AG04449 (cell line): Measurements from ENCODE around the gene TRIO.

Experiments used
- CTCF ChIA-PET: fragments of 350-600 bp; formaldehyde crosslinking; extraction: SDS; loops from one replicate; lab custom pipeline; 2021; ENCODE audit warnings: antibody characterized with exemption; lab: Yijun Ruan, JAX
- POLR2A ChIA-PET: fragments of 400-600, 350-600 bp; formaldehyde crosslinking; extraction: SDS; loops from one replicate; lab custom pipeline; 2020; ENCODE audit warnings: antibody characterized with exemption, inconsistent platforms; lab: Yijun Ruan, JAX
- DNase-seq: peaks from one replicate; pipeline ENCODE4 v3.0.0-alpha.2; 2010; ENCODE audit warnings: low read depth, low spot score
- H3K4me3 ChIP-seq: 2 replicates; pipeline ENCODE4 v1.5.1; 2011; ENCODE audit warnings: low read depth, mild to moderate bottlenecking, control low read depth, low read length
- TF ChIP-seq, protein P1 (sequence below): IDR thresholded peaks from one replicate; pipeline ENCODE4 v1.5.1; 2011; ENCODE audit warnings: mild to moderate bottlenecking, moderate library complexity, low read length, control low read depth, inconsistent platforms; ENCODE audit not compliant: insufficient read depth; ENCODE audit errors: missing control alignments

TRIO gene

DNA sequence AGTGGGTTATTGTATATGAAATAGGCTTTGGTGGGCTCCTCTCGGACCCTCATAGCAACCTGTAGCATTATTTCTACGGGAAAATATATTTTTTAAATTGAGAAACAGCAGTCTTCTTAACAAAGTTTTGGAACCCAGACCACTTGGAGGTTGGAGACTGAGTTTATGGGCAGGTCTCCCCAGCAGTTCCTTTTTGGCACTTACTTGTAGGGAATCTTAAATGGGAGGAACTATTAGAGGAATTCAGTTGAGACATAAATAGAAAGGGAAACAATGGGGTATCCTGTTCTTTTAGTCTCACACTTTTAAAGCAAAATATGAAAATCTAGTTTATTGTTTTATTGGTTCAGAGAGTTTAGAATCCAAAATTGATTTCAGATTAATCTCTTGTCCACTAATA, 111.5 kb downstream of the TRIO start:
- CTCF ChIA-PET, result interaction anchor here (1.0 kb wide), 1 partner anchor 10 kb away, joined by 3 read pairs; no protein-coding TSS in a partner anchor

DNA sequence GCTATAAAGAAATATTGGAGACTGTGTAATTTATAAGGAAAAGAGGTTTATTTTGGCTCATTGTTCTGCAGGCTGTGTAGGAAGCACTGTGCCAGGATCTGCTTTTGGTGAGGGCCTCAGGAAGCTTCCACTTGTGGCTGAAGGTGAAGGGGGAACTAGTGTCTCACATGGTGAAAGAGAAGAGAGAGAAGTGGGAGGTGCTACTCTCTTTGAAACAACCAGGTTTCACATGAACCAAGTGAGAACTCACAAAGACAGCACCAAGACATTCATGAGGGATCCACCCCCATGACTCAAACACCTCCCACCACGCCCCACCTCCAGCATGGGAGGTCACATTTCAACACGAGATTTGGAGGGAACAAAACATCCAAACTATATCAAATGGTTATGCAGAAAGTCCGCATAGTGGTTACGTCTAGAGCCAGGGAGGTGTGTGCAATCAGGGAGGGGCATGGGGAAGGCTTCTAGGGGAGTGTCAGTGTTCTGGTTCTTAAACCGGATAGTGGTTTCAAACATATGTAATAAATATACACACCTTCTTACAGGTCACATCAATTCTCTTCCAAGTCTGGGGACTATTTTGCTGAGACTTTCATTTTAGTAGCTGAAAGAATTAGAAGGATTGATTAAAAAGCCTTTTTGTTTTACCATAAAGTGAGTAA, 113.0 kb downstream of the TRIO start:
- no peak overlapping the region for H3K4me3 ChIP-seq
- ChIA-PET CTCF (interaction anchor here (0.6 kb wide), 1 partner anchor 73 kb away, joined by 3 read pairs; no protein-coding TSS in a partner anchor), POLR2A (no interaction called here)
- no peak for DNase-seq
- TF ChIP-seq, protein P1, sequence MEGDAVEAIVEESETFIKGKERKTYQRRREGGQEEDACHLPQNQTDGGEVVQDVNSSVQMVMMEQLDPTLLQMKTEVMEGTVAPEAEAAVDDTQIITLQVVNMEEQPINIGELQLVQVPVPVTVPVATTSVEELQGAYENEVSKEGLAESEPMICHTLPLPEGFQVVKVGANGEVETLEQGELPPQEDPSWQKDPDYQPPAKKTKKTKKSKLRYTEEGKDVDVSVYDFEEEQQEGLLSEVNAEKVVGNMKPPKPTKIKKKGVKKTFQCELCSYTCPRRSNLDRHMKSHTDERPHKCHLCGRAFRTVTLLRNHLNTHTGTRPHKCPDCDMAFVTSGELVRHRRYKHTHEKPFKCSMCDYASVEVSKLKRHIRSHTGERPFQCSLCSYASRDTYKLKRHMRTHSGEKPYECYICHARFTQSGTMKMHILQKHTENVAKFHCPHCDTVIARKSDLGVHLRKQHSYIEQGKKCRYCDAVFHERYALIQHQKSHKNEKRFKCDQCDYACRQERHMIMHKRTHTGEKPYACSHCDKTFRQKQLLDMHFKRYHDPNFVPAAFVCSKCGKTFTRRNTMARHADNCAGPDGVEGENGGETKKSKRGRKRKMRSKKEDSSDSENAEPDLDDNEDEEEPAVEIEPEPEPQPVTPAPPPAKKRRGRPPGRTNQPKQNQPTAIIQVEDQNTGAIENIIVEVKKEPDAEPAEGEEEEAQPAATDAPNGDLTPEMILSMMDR, result no peak

More for the DNA sequence above, 111.5 kb downstream of the TRIO start:
- POLR2A ChIA-PET, result no interaction called here
- H3K4me3 ChIP-seq, result no peak overlapping the region
- TF ChIP-seq, protein P1, result no peak
- no peak for DNase-seq

DNA sequence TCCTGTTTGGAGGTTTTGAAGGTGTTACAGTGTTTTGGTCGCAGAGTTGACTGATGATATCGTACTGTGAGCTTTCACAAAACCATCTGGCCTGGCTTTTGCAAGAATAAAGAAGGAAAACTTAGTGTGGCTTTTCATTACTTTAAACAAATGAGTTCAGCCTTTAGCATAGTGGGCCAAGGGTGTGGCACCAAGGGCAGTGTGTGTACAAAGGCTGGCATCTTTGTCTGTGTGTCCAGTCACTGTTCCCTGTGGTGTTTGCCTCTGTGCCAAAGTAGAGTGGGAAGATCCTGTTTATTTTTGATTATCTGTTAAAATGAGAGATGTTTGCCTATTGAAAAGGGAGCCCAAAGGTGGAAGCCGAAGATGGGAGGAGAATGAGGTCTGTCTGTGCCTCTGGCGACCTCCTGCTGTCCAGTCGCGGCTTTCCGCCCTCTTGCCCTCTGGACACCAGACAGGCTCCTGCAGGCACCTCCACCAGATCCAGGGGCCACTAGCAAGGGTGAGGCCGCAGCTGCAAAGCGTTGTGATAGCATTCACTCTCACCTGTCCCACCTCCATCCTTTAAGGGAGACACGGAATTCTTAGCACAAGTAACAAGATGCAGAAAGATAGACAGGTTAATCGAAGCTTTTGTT, 113.7 kb downstream of the TRIO start:
- CTCF ChIA-PET, result interaction anchor here (0.6 kb wide), 1 partner anchor 74 kb away, joined by 3 read pairs; no protein-coding TSS in a partner anchor
- POLR2A ChIA-PET, result no interaction called here
- no peak for DNase-seq
- TF ChIP-seq, protein P1, result no peak
- no peak overlapping the region for H3K4me3 ChIP-seq

DNA sequence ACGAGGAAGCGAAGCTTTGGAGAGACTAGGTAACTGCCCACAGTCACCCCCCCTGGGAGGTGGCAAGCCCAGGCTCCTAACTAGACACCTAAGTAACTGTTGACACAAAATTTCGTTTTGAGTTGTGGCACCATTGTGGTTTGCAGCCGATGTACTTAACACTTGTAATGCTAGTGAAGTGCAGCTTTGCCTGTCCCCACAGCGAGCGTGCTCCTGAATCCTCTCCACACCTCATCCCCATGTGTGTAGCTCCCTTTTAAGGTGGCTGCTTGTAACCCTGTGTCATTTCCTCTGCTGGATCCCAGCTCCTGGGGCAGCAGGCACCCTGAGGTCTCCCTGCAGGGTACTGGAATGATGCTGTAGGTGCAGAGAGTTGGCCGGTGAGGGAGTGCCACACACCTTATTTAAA, 114.9 kb downstream of the TRIO start:
- DNase-seq, result no peak
- ChIA-PET POLR2A (interaction anchor here (1.1 kb wide), 1 partner anchor 32 kb away, joined by 3 read pairs; no protein-coding TSS in a partner anchor), CTCF (interaction anchor here (0.8 to 4.7 kb wide), 5 partner anchors 11 to 271 kb away, joined by 3 to 28 read pairs (median 3); no protein-coding TSS in a partner anchor)
- TF ChIP-seq, protein P1, result no peak
- no peak overlapping the region for H3K4me3 ChIP-seq

DNA sequence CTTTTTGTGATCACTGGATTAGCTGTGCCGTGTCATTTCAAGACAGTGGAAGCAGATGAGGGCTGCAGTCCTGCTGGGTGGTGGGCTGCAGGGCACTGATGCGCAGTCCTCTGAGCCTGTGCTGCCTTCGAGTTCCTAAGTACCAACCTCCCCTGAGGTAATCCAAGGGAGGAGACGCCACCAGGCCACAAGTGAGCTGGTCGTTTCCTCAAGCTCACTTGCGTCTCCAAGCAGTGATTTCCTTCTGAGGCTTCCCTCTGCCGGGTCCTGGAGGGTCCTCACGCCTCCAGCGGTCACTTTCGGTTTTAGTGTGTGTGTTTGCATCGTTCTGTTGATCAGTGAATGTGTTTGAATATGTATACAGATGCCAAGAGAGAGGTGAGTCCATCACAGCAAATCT, 115.7 kb downstream of the TRIO start:
- no peak overlapping the region for H3K4me3 ChIP-seq
- TF ChIP-seq, protein P1, result no peak
- CTCF ChIA-PET, result interaction anchor here (0.8 to 4.7 kb wide), 4 partner anchors 13 to 271 kb away, joined by 3 to 28 read pairs (median 4); no protein-coding TSS in a partner anchor
- no peak for DNase-seq
- POLR2A ChIA-PET, result no interaction called here

DNA sequence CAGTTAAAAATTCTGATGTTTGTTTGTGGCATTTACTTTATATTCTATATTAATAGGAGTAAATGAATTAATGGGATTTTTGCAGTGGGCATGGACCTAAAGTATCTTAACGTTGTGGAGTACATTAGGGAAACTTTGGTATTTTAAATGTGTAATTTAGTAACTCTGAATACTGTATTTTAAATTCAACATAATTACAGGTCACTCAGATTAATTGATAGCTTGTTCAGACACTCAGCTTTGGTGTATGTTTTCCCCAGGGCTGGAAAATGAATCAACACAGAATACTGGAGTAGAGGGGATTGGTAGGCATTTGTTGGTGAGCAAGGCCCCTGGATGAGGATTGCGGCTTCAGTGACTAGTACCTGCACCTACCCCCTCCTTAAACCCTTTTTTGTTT, 117.5 kb downstream of the TRIO start:
- TF ChIP-seq, protein P1, result no peak
- DNase-seq, result no peak
- ChIA-PET CTCF (interaction anchor here (4.7 kb wide), 1 partner anchor 11 kb away, joined by 28 read pairs; no protein-coding TSS in a partner anchor), POLR2A (no interaction called here)
- H3K4me3 ChIP-seq, result no peak overlapping the region
